Measurements from ENCODE around the gene MAGOHB.
"Not testable (repeated sequence)": the region's sequence is repeated elsewhere in the genome, so short reads cannot be mapped to it uniquely, and the experiment has no call there.

The MAGOHB gene

DNA sequence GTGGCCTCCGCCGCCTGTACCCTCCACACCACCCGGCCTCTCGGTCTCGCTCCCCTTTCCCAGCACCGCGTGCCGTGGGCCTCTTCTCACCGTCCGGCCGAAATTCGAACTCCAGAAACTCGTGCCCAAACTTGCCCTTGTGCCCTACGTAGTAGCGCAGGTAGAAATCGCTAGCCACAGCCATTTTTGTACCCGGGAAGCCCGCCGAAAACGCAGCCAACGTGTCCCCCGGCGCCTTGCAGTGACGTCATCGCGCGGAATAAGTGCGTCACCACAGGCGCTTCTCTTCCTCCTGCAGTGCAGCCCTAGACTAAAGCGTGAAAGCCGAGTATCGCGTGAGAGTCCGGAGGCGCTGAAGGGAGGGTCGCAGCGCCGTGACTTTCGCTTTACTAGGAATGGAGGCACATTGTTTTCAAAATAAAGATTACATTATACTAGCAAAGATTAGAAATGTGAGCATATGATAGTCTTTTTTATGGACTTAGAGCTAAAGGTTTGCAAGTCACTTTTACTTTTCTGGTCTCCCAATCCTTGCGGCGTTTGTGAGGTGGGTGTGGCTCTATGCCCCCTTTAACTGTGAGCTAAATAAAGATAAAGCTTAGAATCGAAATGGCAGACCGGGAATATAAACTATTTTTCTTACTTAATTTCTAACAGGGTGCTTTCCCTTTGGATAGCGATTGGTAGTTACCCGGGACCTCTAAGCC, at the start of gene MAGOHB:
Gene MAGOHB, minus strand, starts transcription at position 261 of the 707 bp plus-strand sequence. Its CDS starts 77 bp downstream, at position 184.
- DNase-seq, result peak; percentile 96

DNA sequence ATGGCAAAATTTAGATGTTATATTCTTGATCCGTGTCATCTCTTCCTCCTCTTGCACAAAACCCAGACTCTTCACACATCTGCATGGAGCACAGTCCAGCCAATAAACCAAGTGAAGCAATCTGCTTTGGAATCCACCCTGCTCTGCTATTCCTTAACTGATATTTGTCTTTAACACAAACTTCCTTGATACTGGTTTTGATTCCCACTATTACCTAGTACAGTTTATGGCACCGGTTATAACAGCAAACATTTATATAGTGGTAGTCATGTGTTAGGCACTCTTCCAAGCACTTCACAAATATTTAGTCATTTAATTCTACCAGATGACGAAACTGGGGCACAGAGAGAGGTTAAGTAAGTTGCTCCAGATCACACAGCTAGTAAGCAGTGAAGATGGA, 47.9 kb upstream of the MAGOHB start:
- no peak for DNase-seq

DNA sequence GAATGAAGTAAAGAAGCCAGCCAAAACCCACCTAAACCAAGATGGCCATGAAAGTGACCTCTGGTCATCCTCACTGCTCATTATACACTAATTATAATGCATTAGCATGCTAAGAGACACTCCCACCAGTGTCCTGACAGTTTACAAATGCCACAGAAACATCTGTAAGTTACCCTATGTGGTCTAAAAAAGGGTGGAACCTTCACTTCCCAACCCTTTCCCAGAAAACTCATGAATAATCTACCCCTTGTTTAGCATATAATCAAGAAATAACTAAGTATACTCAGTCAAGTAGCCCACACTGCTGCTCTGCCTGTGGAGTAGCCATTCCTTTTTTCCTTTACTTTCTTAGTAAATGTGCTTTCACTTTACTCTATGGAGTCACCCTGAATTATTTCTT, 40.6 kb upstream of the MAGOHB start:
- no peak for DNase-seq

DNA sequence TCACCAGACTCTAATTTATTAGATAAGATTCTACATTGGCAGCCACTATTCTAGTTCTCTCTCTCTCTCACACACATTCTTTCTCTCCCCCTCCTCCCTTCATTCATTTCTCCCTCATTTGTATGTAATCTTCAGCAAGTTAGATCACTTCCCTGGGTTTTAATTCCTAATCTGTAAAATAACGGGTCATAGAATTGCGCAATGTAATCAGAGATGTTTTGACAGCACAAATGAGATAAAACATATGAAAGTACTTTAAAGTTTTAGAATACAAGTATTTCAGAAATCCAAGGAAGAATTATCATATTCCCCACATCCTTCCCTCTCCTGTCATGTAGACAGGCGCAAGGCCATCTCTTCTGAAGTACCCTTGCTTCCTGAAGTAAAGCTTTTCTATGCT, 38.8 kb upstream of the MAGOHB start:
- DNase-seq, result no peak

DNA sequence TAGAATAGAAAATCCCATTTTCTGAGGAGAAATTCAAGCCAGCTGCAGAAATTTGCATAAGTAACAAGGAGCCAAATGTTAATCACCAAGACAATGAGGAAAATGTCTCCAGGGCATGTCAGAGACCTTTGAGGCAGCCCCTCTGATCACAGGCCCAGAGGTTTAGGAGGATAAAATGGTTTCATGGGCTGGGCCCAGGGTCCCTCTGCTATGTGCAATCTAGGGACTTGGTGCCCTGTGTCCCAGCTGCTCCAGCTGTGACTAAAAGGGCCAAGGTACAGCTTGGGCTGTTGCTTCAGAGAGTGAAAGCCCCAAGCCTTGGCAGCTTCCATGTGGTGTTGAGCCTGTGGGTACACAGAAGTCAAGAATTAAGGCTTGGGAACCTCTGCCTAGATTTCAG, 33.2 kb upstream of the MAGOHB start:
- DNase-seq, result not testable (repeated sequence)

DNA sequence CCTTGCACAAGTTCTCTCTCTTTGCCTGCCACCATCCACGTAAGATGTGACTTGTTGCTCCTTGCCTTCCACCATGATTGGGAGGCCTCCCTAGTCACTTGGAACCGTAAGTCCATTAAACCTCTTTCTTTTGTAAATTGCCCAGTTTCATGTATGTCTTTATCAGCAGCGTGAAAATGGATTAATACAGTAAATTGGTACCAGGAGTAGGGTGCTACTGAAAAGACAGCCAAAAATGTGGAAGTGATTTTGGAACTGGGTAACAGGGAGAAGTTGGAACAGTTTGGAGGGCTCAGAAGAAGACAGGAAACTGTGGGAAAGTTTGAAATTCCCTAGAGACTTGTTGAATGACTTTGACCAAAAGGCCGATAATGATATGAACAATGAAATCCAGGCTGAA, 32.5 kb upstream of the MAGOHB start:
- DNase-seq, result no peak

DNA sequence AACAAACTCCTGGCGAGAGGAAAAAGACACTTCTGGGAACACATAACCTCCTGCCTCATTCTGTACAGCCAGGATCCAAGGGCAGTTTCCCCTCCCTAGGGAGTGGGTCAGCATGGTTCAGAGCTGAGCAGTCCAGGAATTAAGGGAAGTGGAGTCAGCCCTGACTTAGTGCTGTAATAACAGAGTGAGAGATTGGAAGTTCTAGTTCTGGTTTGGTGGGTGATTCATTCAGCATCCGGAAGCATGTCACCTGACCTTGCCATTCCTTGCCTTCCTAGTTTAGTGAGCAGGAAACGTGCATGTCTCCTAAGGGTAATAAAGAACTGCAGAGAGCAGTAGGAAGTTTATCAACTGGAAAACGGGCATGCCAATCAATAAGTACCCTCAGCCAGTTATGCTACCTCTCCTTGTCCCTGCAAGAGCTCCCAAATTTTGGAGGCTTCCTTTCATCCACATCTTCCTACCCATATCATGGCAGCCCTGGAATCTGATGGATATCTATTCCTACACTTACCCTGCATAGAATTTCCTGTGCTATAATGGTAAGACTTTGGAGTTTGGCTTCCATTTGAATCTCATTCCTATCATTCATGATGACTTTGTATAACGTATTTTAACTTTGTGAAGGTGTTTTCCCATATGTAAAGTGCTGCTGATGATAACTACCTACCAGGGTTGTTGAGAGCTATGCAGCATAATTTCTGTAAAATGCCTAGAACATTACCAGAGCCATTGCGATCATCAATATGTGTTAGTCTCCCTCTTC, 28.5 kb upstream of the MAGOHB start:
- peak; percentile 26 for DNase-seq

DNA sequence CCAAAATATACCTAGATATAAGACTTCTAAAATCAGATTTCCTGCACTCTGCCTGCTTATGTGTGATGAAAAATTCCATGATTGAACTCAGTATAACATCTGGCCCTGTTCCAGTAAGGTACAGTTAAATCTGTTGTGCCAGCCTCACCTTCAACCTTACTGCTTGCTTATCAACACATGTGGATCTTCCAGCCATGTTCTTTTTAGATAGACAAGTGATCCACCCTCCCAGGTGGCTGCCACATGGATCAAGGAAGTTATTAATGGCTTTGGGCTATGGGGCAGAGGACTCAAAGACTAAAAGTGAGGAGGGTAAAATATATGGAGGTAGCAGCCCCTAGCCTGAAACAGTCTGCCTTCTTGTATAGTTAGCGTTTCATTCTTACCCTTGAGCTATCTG, 25.3 kb upstream of the MAGOHB start:
- no peak for DNase-seq

DNA sequence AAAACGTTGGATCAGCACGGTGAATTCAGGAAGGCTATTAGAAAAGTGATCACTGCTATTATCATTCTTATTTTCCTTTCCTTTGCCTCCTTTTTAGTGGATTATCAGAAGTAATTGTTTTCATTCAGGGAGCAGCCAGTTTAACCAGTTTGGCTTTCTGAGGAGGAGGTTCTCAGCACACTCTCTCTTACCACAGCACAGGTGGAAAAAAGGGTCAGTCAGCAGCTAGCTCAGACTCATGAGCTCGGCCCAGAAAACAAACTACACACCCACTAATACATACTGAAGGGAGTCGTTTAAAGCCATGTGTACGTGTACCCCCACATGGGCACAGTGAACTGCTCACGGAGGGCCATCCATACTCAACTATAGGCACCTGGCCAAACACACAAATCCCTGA, 23.2 kb upstream of the MAGOHB start:
- no peak for DNase-seq

DNA sequence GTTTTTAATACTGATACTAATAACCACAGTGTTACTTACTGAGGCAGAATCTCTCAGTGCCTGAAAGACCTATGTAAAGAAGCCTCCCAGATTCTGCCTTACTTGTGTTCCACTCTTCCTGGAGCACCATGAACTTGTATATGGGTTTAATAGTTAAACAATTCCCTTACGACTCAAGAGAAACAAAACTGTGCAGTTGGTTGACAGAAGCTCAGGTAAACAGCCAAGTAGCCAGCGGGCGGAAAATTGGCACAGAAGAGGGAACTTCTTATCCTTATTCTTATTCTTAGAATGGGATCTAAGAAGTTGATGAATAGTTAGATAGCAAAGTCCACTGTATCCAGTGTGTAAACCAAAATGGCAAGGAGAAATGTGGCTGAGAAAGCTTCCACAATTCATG, 22.7 kb upstream of the MAGOHB start:
- no peak for DNase-seq

DNA sequence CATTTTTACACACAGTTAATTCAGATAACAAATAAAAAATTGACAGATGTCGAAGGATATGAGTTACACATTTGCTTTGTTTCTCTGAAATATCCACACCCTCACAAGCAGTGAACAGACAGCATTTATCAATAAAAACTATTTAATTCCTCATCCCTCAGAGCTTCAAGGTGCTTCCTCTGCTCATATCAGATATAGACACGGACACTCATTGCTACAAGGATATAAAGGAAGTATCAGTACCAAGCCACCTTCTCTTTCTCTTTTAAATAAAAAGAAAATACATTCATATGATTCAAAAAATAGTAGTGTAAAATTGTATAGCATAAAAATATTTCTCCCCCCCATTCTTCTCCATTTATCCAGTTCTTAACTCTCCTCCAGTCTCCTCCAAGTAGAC, 21.9 kb upstream of the MAGOHB start:
- no peak for DNase-seq

DNA sequence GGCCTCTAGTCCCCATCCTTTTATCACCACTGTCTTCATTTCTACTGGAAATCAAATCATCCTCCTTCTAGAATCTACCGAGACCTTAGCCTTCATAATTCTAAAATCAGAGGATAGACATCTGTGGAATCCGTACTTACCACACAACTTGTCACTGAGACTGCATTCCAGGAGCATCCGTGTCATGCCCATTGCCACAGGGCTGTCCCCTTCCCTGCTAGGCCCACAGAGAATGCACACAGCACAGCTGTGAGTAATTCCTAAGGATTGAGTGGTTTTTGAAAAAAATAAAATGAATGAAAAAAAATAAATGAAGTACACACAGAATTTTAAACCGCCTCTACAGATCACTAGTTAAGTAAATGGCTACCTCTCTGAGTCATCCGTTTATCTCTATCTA, 21.0 kb upstream of the MAGOHB start:
- DNase-seq, result peak; percentile 29

DNA sequence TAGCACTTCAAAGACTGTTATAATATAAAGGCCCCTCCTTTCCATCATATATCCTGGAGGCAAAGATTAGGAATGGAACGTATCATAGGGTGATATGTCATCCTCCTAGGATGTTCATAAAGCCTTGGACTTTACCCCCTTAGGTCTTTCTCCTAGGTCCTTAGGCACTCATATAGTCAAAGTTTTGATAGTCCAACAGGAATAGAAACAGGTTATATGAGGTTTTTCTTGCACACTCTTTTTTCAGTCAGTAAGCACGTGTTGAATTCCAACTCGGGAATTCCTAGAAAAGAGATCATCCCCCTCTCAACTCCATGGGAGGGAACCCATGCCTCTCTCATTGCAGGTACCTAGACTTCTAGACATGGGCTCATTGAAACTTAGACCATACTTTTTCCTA, 20.1 kb upstream of the MAGOHB start:
- no peak for DNase-seq

DNA sequence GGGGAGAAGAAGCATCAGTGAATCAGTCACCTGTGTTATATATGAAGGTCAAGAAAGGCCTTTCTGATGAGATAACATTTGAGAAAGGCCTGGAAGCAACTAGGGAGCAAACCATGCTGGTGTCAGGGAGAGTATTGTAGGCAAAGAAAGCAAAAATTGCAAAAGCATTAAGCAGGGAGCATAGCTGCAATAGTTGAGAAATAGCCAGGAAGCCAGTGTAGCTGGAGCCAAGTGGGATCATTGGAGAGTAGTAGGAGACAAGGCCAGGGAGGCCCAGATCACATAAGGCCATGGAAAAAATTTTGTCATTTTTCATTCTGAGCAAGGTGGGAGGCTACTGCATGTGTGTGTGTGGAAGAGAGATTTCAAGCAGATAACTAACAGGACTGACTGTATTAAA, 18.8 kb upstream of the MAGOHB start:
- DNase-seq, result no peak

DNA sequence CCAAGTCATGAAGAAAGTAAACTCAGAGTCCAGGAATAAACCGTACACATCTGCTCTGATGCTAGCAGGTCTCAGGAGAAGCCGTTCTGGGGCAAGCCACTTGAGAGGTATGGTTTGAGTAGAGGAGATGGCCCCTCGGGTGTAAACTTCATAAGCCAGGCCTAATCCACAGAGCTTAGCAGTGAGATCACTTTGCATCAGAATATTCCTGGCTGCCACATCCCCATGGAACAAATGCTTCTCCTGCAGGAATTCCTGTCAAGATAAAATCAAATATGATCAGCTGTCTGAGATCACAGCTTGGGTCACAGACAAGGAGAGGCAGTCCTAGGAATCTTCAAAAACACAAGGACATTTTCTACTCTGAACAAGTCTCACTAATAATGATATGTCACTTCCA, 11.2 kb upstream of the MAGOHB start:
- no peak for DNase-seq

DNA sequence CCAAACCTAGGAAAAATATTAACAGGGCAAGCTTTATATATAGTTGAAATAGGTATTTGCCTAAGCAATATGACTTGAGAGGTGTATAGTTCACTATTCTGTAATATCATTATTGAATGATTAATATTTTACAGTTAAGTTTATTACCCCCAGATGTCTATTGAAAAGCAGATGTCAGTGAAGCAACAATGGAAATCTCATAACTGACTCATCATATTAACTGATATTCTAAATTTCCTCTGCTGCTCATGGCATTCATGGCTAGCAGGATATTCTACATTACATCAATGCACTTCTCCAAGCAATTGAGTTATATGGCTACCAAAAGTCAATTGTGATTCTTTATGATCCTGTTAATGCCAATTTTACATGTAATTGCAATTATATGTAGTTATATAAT, 9.7 kb upstream of the MAGOHB start:
- no peak for DNase-seq

DNA sequence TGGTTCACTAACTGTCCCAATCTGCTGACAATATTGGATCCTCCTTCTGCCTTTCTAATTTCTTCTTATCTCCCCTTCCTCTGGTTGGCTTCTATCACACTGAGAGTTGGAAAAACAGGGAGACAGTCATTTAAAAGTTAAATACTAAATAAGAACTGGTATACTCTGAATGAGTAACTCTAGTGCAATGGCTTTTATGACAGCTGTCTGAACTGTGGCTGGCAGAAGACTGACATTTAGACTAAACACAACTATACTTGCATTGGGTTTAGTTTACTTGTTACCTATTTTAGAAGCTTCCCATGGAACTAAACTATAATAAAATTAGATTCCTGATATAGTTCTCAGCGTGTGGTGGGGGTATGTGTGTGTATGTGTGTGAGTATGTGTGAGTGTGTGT, 7.9 kb upstream of the MAGOHB start:
- no peak for DNase-seq

DNA sequence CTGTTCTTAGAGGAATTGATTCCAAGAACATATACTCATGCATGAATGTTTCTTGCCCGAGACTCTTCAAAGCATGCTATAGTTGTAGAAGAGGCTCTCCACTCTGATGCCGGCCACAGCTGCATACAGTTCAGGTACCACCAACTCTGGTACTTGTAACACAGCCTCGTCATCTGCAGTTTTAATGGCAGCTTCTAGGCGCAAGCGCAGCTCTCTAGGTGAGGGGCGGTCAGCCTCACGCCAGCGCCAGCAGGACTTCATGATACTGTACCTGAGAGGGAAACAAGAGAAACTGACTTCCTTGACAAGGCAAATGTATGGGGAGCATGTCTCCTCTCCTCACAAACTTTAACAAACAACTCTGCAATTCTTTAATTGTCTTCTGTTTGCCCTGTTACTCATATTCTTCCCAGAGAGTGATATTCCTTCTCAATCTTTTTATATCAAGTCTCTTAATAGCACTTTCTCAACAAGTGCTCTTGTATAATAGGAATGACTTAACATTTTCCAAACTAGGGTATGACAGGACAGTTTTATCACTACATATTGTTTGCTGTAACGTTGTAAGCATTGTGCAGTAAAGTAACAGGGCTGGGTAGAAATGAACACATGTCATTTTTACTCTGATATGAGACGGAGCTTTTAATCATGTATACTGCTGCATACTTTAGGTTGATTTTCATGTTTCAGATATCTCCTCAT, 6.8 kb upstream of the MAGOHB start:
- DNase-seq, result no peak

DNA sequence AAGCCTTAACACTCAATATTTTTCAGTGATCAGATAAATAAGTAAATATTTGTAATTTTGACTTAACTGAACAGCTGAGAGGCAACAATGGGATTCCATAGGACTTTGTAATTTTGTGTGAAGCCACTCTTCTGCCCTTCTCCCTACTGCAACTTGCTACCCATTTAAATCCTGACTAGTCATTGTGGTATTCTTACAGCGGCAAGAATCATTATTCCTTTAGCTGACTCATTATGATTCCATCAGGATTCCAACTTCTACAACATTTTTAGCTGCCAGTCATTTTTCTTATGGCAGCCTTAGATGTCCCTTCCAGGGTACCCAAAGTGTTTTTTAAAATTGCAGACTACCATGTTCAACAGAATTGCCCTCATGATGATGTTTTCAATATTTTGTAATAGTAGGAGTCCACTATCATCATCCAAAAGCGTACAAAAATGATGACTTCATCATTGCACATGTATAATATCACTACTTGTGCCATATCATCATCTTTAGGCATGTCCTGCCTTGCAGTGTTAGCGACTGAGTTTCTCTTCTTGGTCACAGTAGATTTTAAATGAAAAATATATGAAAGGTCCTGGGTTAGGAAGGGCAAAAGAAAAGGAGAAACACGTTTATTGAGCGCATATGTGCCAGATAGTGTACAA, 5.1 kb upstream of the MAGOHB start:
- peak; percentile 48 for DNase-seq

DNA sequence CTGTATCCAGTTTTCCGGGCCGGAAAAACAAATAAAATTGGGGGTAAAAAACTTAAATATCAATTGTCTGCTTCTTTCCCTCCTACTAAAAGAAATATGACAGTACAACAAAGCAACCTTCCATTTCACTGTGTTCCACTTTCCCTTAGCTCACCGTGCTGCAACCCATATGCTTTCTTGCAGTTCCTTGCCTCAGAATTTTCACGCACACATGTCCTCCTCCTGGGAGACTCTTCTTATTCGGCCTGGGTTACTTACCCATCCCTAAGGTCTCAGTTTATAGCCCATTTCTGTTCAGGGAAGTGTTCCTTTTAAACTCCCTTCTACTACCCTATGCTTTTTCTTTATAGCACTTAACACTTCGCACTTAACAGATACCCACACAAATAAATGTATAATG, 4.5 kb upstream of the MAGOHB start:
- no peak for DNase-seq

DNA sequence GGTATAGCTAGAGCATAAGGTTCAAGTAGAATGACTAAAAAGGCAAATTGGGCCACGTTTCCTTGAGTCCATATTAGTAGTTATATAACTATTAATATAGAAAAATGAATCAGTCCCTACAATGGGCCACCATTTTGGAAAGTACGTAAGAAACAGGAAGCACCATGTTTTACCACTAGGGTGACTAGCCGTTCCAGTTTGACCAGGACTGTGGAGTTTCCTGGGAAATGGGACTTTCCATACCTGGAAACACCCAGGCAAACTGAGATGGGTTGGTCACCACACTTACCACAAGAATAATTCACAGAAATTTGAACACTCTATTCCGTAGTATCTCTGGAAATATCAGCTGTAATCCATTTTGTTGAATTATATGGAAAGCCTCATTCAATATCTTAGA, 2.1 kb upstream of the MAGOHB start:
- no peak for DNase-seq

DNA sequence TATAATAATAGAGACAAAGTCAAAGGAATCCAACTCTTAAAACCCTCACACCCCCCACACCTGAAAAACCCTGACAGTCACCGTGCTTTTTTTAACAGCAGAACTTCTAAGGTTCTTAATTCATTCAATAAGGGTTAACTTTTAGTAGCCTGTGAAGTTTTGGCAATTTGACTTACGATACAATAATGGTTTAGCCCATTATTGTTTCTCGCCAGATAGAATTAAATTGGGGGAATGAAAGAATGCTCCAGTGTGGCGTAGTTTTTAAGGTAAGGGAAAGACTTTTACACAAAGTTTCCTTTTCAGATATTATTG, 604 bp upstream of the MAGOHB start:
- no peak for DNase-seq

DNA sequence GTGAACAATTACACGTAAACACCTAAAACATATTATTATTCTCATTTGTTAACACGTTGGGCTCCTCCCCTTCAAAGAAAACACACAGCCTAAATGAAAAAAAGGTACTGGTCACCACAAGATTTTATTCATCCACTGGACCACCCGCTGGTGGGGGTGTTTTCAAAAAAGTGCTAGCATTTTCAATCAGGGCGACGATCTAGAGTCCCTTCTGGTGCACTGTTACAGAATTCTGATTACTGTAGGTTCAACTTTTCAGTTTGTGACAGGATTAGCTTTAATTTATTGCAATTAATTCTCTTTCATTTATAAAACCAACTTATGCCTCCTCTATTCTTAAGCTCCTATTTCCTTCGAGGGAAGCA, 443 bp downstream of the MAGOHB start:
- no peak for DNase-seq

DNA sequence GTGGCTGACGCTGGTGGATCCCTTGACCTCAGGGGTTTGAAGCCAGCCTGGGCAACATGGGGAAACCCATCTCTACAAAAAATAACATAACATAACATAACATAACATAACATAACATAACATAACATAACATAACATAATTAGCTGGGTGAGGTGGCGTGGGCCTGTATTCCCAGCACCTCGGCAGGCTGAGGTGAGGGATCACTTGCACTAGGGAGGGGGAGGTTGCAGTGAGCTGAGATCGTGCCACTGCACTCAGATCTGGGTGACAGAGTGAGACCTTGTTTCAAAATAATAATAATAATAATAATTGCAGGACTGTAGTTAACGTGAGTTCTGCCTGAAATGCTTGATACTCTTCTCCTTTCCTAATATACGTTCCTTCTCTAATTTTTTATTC, 1.3 kb downstream of the MAGOHB start:
- DNase-seq, result no peak

All from amniotic stem cell (primary cell).